DND-41 (cell line): ENCODE results near the gene GTF2IRD1.
A peak's percentile ranks its signal among the peaks of the same experiment; 100 is the strongest.

Experiments
- EZH2 ChIP-seq: IDR thresholded peaks from 3 replicates; pipeline ENCODE4 v1.6.1; 2012; ENCODE audit warnings: borderline replicate concordance, low read depth, mild to moderate bottlenecking, moderate library complexity, low read length, inconsistent platforms; ENCODE audit not compliant: severe bottlenecking
- TF ChIP-seq, protein P1 (sequence below): IDR thresholded peaks from 2 replicates; pipeline ENCODE4 v1.5.1; 2012; ENCODE audit warnings: borderline replicate concordance, low read length, moderate library complexity, mild to moderate bottlenecking; ENCODE audit not compliant: poor library complexity, severe bottlenecking; ENCODE audit errors: extremely low read depth

- TF ChIP-seq, protein P1, sequence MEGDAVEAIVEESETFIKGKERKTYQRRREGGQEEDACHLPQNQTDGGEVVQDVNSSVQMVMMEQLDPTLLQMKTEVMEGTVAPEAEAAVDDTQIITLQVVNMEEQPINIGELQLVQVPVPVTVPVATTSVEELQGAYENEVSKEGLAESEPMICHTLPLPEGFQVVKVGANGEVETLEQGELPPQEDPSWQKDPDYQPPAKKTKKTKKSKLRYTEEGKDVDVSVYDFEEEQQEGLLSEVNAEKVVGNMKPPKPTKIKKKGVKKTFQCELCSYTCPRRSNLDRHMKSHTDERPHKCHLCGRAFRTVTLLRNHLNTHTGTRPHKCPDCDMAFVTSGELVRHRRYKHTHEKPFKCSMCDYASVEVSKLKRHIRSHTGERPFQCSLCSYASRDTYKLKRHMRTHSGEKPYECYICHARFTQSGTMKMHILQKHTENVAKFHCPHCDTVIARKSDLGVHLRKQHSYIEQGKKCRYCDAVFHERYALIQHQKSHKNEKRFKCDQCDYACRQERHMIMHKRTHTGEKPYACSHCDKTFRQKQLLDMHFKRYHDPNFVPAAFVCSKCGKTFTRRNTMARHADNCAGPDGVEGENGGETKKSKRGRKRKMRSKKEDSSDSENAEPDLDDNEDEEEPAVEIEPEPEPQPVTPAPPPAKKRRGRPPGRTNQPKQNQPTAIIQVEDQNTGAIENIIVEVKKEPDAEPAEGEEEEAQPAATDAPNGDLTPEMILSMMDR: peak; percentile 51
- TF ChIP-seq EZH2: no peak
Observed at GRCh38 chr7:74405191-74405898, 48.4 kb upstream of the GTF2IRD1 start.
